H1 (cell line): ENCODE results near the gene SF3B6.

Experiments
- POLR2A ChIP-seq, 2 experiments: IDR thresholded peaks; 1 replicate in 1 of 2; 2 replicates in 1 of 2; pipeline ENCODE4 v1.6.1; 2011; ENCODE audit warnings: low read depth in 2 of 2, low read length in 2 of 2, mild to moderate bottlenecking in 2 of 2; ENCODE audit errors: control extremely low read depth in 1 of 2
- TBP ChIP-seq: IDR thresholded peaks from 2 replicates; pipeline ENCODE4 v1.6.1; 2011; ENCODE audit warnings: low read depth, low read length, improper control_type of control experiment
- YY1 ChIP-seq: IDR thresholded peaks from 2 replicates; pipeline ENCODE4 v1.6.1; 2011; ENCODE audit warnings: low read depth, mild to moderate bottlenecking, low read length

DNA sequence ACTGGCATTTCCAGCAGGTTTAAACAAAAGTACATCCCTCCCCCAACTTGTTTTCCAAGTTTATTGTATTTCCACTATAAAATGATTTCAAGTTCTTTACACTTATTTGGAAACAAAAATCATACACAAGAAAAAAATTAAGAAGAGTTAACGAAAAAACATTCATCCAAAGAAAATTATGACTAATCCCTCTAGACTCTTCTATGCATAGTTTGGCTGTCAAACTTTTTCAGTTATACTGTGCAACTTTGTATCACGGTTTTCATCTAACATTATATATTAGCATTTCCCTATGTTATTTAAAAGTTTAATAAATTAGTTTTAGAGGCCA is 29.6 kb downstream of the SF3B6 start:
- no peak for TF ChIP-seq TBP
- no peak for TF ChIP-seq POLR2A (IDR thresholded peaks at IDR 0.05; ENCODE audit: control extremely low read depth in 1 of 2, low read depth in 2 of 2, low read length in 2 of 2)
- no peak for TF ChIP-seq YY1
